H1 (cell line): Measurements from ENCODE around the gene NUP188.

Experiments used
- FOSL1 ChIP-seq: IDR thresholded peaks from 2 replicates; pipeline ENCODE4 v1.6.1; 2011; ENCODE audit warnings: mild to moderate bottlenecking, low read depth, low read length, moderate library complexity; ENCODE audit not compliant: insufficient read depth
- TF ChIP-seq, protein P1 (sequence below), 3 experiments: IDR thresholded peaks; 1 replicate in 2 of 3; 2 replicates in 1 of 3; pipeline versions ENCODE4 v1.5.1 to v1.6.1; 2011; ENCODE audit warnings: low read length in 3 of 3, mild to moderate bottlenecking in 3 of 3, inconsistent platforms in 2 of 3, low read depth in 1 of 3, moderate library complexity in 1 of 3; ENCODE audit not compliant: insufficient read depth in 1 of 3; ENCODE audit errors: control extremely low read depth in 1 of 3

DNA sequence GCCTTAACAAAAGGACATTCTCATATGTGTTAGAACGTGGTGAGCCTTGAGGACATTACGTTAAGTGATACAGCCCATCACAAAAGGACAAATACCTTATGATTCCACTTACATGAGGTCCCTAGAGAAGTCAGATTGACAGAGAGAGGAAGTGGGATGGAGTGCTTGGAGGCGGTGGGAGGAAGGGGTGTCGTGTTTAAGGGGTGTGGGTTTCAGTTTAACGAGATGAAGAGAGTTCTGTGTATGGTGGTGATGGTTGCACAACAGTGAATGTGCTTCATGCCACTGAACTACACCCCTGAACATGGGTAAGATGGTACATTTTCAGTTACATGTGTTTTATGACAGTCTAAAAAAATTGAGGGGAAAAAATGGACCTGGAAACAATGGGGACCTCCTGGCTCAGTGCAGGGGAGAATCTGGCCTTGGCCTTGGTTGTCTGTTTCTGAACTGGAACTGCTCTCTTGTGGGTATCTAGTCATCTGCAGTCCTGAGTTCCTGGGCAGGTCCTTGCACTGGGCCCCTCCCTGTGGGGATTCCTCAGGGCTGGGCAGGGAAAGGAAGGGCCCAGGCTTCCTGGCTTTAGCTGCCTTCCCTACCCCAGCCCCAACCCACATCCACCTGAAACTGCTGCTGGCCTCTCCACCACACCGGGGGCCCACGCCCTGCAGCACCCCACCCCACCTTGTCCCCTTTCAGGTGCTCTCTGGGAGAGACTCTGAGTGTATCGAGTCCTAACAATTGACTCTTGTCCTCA lies 47.8 kb upstream of the NUP188 start:
- TF ChIP-seq, protein P1, sequence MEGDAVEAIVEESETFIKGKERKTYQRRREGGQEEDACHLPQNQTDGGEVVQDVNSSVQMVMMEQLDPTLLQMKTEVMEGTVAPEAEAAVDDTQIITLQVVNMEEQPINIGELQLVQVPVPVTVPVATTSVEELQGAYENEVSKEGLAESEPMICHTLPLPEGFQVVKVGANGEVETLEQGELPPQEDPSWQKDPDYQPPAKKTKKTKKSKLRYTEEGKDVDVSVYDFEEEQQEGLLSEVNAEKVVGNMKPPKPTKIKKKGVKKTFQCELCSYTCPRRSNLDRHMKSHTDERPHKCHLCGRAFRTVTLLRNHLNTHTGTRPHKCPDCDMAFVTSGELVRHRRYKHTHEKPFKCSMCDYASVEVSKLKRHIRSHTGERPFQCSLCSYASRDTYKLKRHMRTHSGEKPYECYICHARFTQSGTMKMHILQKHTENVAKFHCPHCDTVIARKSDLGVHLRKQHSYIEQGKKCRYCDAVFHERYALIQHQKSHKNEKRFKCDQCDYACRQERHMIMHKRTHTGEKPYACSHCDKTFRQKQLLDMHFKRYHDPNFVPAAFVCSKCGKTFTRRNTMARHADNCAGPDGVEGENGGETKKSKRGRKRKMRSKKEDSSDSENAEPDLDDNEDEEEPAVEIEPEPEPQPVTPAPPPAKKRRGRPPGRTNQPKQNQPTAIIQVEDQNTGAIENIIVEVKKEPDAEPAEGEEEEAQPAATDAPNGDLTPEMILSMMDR (IDR thresholded peaks at IDR 0.05; ENCODE audit: control extremely low read depth in 1 of 3, insufficient read depth in 1 of 3, low read depth in 1 of 3, low read length in 3 of 3): no peak
- TF ChIP-seq FOSL1: no peak
